DMS153 treated with DMSO at 0.1 percent for 48 hours (cell line): ENCODE data around the gene FST.

ENCODE experiments used
- DNase-seq: peaks from one replicate; lab custom pipeline; 2025; ENCODE audit not compliant: unreplicated experiment; lab: John Stamatoyannopoulos, UW

The FST gene

GRCh38 chr5:53480416-53481158 lies at the start of gene FST:
Gene FST (plus strand): TSS chr5:53480629. CDS start chr5:53480792, 163 bp downstream.
- no peak for DNase-seq

- DNase-seq = no peak
Measured at GRCh38 chr5:53431665-53432064, 48.8 kb upstream of the FST start.

- no peak for DNase-seq
Measured at GRCh38 chr5:53433026-53433425, 47.4 kb upstream of the FST start.

GRCh38 chr5:53434541-53434940 lies 45.9 kb upstream of the FST start:
- DNase-seq = no peak

- no peak for DNase-seq
Measured at GRCh38 chr5:53436480-53437191, 43.8 kb upstream of the FST start.

- DNase-seq = no peak
Measured at GRCh38 chr5:53438079-53438478, 42.4 kb upstream of the FST start.

- no peak for DNase-seq
Measured at GRCh38 chr5:53438486-53439472, 41.6 kb upstream of the FST start.

- DNase-seq = no peak
Measured at GRCh38 chr5:53442961-53443360, 37.5 kb upstream of the FST start.

GRCh38 chr5:53445569-53445968 lies 34.9 kb upstream of the FST start:
- DNase-seq = no peak

GRCh38 chr5:53446908-53447307 lies 33.5 kb upstream of the FST start:
- no peak for DNase-seq

GRCh38 chr5:53448851-53449250 lies 31.6 kb upstream of the FST start:
- no peak for DNase-seq

GRCh38 chr5:53453898-53454718 lies 26.3 kb upstream of the FST start:
- no peak for DNase-seq

GRCh38 chr5:53454719-53455000 lies 25.8 kb upstream of the FST start:
- DNase-seq = no peak

- DNase-seq = no peak
Measured at GRCh38 chr5:53456366-53456765, 24.1 kb upstream of the FST start.

- DNase-seq = no peak
Measured at GRCh38 chr5:53463909-53464621, 16.4 kb upstream of the FST start.

GRCh38 chr5:53464722-53465121 lies 15.7 kb upstream of the FST start:
- DNase-seq = no peak

- DNase-seq = no peak
Measured at GRCh38 chr5:53469946-53470687, 10.3 kb upstream of the FST start.

GRCh38 chr5:53472279-53472678 lies 8.2 kb upstream of the FST start:
- DNase-seq = no peak

GRCh38 chr5:53472720-53473510 lies 7.5 kb upstream of the FST start:
- no peak for DNase-seq
